K562 (cell line): ENCODE data around the gene CLDN24. TPM values are rescaled to one million over a fixed set of nuclear protein-coding genes. Genes with fewer than 3 reads are reported as not detected.

ENCODE experiments used
- ARNT ChIP-seq, 2 experiments: fragments of 450-650 bp; IDR thresholded peaks; 2 replicates each; pipeline ENCODE4 v1.6.1; 2016; ENCODE audit warnings: mild to moderate bottlenecking in 1 of 2
- CAMTA2 ChIP-seq: fragments of 250-450 bp; sonication (Bioruptor Pico); conservative IDR thresholded peaks from 2 replicates; pipeline ENCODE4 v1.5.1; 2022
- CBX1 ChIP-seq: sonication (generic); IDR thresholded peaks from 2 replicates; pipeline ENCODE4 v1.6.1; 2016; ENCODE audit warnings: antibody characterized with exemption, low read depth, mild to moderate bottlenecking
- DEAF1 ChIP-seq: fragments of 450-650 bp; formaldehyde crosslinking; IDR thresholded peaks from 2 replicates; pipeline ENCODE4 v1.4.0; 2020; ENCODE audit warnings: mild to moderate bottlenecking, moderate library complexity
- FOXK2 ChIP-seq, 2 experiments: fragments of 450-650 bp; IDR thresholded peaks in 1 of 2; conservative IDR thresholded peaks in 1 of 2; 2 replicates each; pipeline ENCODE4 v1.6.1; 2016; ENCODE audit warnings: low read depth in 2 of 2, mild to moderate bottlenecking in 1 of 2
- HMGXB4 ChIP-seq: sonication (generic); formaldehyde crosslinking; IDR thresholded peaks from 2 replicates; pipeline ENCODE4 v1.8.1; 2023; ENCODE audit warnings: mild to moderate bottlenecking, missing genetic modification reagents
- HNRNPK ChIP-seq: fragments of 200-400 bp; formaldehyde crosslinking; IDR thresholded peaks from one replicate; pipeline ENCODE4 v1.6.1; 2018; ENCODE audit warnings: mild to moderate bottlenecking, low read depth, low read length; ENCODE audit not compliant: poor library complexity, severe bottlenecking
- ILF3 ChIP-seq: fragments of 450-650 bp; IDR thresholded peaks from 2 replicates; pipeline ENCODE4 v1.6.1; 2018; ENCODE audit warnings: antibody characterized with exemption, mild to moderate bottlenecking, moderate library complexity, borderline replicate concordance
- PKNOX1 ChIP-seq: fragments of 450-650 bp; IDR thresholded peaks from 2 replicates; pipeline ENCODE4 v1.6.1; 2016
- PML ChIP-seq: IDR thresholded peaks from 2 replicates; pipeline ENCODE4 v1.6.1; 2012; ENCODE audit warnings: low read length, inconsistent platforms
- PTRF ChIP-seq: fragments of 450-650 bp; IDR thresholded peaks from 2 replicates; pipeline ENCODE4 v1.6.1; 2016; ENCODE audit warnings: mild to moderate bottlenecking, missing genetic modification characterization, missing compliant biosample characterization
- SIX5 ChIP-seq, 2 experiments: IDR thresholded peaks; 2 replicates each; pipeline ENCODE4 v1.6.1; 2011; ENCODE audit warnings: low read length in 2 of 2, borderline replicate concordance in 1 of 2, low read depth in 1 of 2, mild to moderate bottlenecking in 1 of 2, moderate library complexity in 1 of 2; ENCODE audit not compliant: insufficient read depth in 1 of 2
- TRIM24 ChIP-seq, 2 experiments: fragments of 450-650 bp; IDR thresholded peaks; 2 replicates each; pipeline ENCODE4 v1.6.1; 2016
- VEZF1 ChIP-seq: fragments of 200-800 bp; sonication (Bioruptor generic); IDR thresholded peaks from 2 replicates; pipeline ENCODE4 v1.6.1; 2017; ENCODE audit warnings: missing genetic modification characterization, missing compliant biosample characterization
- ZBTB2 ChIP-seq: fragments of 450-650 bp; IDR thresholded peaks from 2 replicates; pipeline ENCODE4 v1.6.1; 2016; ENCODE audit warnings: antibody characterized with exemption
- ZNF41 ChIP-seq: fragments of 250-450 bp; sonication (Bioruptor Pico); conservative IDR thresholded peaks from 2 replicates; pipeline ENCODE4 v1.4.0; 2020; ENCODE audit warnings: mild to moderate bottlenecking
- ZNF668 ChIP-seq: fragments of 250-450 bp; sonication (Bioruptor Pico); IDR thresholded peaks from 2 replicates; pipeline ENCODE4 v1.8.0; 2022; ENCODE audit warnings: mild to moderate bottlenecking, inconsistent platforms
- polyA plus RNA-seq, 8 experiments: library from polyadenylated mRNA; depleted of rRNA in 4 of 8; stranded (reverse) in 5 of 8; unstranded in 3 of 8; fragments of >200 nt; fragmentation: Nextera tagmentation in 2 of 8; fragmentation: Illumina TruSeq in 1 of 8; extraction: Ambion mirVana in 2 of 8; extraction: Trizol in 1 of 8; gene quantifications; 2 replicates each; pipeline versions ENCODE4 v1.2.1 to v1.2.3, GENCODE V29; 2011 to 2014; ENCODE audit warnings: inconsistent platforms in 1 of 8, missing spikeins in 1 of 8
- total RNA-seq, 7 experiments: library from RNA; depleted of rRNA in 6 of 7; stranded (reverse); fragments of >200 nt in 6 of 7; fragmentation: Illumina TruSeq in 2 of 7; extraction: Trizol in 2 of 7; gene quantifications; 2 replicates each; pipeline versions ENCODE4 v1.2.1 to v1.2.3, GENCODE V29; 2011 to 2021; ENCODE audit warnings: low replicate concordance in 1 of 7

CLDN24 gene
- total and polyA plus RNA-seq, 9 of the 15 experiments (the other 6 are each of a cell fraction or from before 2014, with no cell fraction given) = not detected

GRCh38 chr4:183348706-183349659 is 26.8 kb upstream of the CLDN24 start (continued):
- TF ChIP-seq ZNF668 (CRISPR knock-in tag) (peak; percentile 100), ZNF41 (peak; percentile 99), PKNOX1 (no peak), HMGXB4 (CRISPR knock-in tag) (no peak), SIX5 (IDR thresholded peaks at IDR 0.05; ENCODE audit: borderline replicate concordance in 1 of 2, insufficient read depth in 1 of 2, low read depth in 1 of 2, low read length in 2 of 2) (no peak; a peak in 1 of 4 replicates), PTRF (tag) (peak; percentile 99), HNRNPK (no peak), CAMTA2 (peak; percentile 81; the same call in 1 of the 2 replicates), CBX1 (peak; percentile 37; the same call in 1 of the 2 replicates), TRIM24 (IDR thresholded peaks at IDR 0.05) (peak; percentile 42 to 49; a peak in 2 of 4 replicates), ZBTB2 (peak; percentile 66; the same call in 1 of the 2 replicates), VEZF1 (peak; percentile 86), PML (peak; percentile 93), ARNT (IDR thresholded peaks at IDR 0.05) (0 out of 4 replicates have a peak, but pooled peaks of 1 of the 2 experiments have one; percentile 32), ILF3 (no peak), FOXK2 (conservative IDR thresholded peaks at IDR 0.05 in 1 of 2, IDR thresholded peaks at IDR 0.05 in 1 of 2; ENCODE audit: low read depth in 2 of 2) (peak; percentile 52 to 54; a peak in 2 of 4 replicates), DEAF1 (peak; percentile 92)
